HG03135 (cell line): ENCODE measurements around the gene TXNRD1.

ENCODE experiments used
- ATAC-seq: cut with Tn5 transposase; IDR thresholded peaks from one replicate; pipeline ENCODE4 v1.9.1; 2021; ENCODE audit warnings: mild to moderate bottlenecking, moderate library complexity; ENCODE audit not compliant: unreplicated experiment

The TXNRD1 gene

DNA sequence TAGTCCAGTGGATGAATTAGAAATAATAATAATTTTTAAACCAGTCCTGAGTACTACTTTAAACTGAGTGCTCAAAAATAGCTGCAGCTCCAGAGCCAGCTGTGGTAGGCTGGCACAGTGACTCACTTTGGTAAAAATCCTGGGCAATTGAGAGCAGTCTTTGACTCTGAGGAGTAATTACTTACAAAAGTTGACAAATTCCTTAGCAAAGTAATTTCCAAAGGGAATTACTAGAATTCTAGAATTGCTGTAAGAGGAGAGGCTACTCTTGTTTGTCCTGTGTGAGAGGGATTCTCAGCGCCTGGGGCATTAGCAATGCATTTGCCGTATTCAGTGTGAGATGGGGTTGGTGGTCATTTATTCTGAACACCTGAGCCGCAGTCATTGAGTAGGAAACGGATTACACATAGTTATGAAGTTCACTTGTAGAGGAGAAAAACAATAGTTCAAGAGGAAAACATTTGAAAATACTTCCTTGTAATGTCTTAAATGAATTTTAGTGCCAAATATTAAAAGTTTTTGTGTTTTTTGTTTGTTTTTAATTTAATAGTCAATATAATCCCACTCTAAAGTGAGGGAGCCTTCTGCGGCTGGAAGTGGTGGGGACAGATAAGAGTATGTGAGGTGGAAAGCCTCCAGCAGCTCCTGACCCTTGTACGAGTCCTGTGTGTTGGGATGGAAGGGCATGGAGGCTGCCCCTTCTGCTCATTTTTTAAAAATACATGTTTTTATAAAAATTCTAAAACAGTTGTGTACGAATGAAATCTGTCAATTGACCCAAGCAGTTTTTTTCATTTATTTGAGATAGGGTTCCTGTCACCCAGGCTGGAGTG lies 129.9 kb downstream of the TXNRD1 start:
- no peak for ATAC-seq

DNA sequence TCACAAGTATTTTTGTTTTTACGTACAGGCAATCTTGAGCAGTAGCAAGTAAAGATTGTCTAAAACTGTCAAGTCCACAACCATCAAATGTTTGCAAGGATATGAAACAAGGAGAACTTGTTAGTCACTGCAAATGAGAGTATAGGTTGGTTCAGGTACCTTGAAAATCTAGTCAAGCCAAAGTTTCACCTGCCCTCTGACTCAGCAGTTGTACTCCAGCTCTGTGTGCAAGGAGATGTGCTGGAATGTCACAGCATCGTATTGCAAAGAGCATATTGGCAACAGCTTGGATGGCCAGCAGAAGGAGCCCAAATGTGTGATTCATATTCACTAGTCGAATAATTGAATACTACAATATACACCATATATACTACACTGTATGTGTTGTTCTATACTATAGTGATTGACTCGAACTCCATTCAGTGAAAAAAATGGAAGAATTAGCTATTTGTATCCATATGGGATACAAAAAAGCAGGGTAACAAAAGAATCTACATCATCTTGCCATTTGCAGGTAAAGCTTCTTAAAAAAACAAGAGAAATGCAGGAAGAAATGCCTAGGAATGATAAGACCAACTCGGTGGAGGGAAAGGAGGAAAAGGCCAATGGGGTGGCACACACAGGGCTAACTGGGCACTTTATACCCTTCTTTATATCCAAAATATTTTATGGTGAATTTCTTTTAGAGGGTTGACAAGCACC lies 131.9 kb downstream of the TXNRD1 start:
- ATAC-seq: no peak

DNA sequence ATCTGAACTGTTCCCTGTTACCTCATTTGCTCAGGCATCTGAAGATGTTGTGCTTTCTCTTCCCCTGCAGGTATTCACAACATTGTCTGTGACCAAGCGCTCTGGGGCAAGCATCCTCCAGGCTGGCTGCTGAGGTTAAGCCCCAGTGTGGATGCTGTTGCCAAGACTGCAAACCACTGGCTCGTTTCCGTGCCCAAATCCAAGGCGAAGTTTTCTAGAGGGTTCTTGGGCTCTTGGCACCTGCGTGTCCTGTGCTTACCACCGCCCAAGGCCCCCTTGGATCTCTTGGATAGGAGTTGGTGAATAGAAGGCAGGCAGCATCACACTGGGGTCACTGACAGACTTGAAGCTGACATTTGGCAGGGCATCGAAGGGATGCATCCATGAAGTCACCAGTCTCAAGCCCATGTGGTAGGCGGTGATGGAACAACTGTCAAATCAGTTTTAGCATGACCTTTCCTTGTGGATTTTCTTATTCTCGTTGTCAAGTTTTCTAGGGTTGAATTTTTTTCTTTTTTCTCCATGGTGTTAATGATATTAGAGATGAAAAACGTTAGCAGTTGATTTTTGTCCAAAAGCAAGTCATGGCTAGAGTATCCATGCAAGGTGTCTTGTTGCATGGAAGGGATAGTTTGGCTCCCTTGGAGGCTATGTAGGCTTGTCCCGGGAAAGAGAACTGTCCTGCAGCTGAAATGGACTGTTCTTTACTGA lies 132.9 kb downstream of the TXNRD1 start:
- no peak for ATAC-seq

DNA sequence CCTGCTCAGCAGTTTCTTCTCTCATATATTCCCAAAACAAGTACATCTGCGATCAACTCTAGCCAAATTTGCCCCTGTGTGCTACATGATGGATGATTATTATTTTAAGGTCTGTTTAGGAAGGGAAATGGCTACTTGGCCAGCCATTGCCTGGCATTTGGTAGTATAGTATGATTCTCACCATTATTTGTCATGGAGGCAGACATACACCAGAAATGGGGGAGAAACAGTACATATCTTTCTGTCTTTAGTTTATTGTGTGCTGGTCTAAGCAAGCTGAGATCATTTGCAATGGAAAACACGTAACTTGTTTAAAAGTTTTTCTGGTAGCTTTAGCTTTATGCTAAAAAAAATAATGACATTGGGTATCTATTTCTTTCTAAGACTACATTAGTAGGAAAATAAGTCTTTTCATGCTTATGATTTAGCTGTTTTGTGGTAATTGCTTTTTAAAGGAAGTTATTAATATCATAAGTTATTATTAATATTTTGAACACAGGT lies 133.5 kb downstream of the TXNRD1 start:
- no peak for ATAC-seq

DNA sequence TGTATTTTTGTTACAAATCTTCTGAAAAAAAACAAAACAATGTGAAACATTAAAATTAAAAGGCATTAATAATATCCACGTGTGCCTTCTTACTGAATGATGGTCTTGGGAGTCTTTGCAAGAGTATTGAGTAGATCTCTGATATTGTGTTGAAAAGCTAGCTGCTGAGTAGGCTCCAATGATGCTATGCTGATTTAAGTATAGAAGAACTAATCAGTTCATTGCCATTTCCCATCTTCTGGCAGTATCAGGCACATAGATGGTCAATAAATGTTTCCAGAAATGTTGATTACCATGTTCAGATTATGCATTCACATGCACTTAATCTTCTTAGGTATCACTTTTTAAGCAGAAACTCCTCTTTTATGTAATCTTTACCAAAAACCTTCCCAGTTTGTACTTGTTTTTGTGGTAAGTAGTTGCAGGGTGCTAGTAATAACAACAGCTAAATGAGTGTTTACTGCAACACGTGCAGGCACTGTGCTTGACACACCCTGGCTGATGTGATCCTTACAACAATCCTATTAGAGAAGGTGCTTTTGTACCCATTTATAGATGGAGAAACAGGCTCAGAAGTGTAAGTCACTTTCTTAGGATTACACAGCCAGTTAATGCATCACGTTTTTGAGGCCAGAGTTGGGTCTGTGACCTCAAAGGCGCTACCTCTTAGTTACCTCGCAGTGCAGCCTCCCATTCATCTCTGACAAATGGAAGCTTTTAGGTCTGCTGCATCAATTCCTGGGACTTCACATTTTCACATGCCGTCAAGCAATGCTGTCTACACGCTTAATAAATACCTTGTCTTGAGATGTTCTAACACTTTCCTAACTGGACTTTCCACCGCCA lies 134.9 kb downstream of the TXNRD1 start:
- no peak for ATAC-seq

DNA sequence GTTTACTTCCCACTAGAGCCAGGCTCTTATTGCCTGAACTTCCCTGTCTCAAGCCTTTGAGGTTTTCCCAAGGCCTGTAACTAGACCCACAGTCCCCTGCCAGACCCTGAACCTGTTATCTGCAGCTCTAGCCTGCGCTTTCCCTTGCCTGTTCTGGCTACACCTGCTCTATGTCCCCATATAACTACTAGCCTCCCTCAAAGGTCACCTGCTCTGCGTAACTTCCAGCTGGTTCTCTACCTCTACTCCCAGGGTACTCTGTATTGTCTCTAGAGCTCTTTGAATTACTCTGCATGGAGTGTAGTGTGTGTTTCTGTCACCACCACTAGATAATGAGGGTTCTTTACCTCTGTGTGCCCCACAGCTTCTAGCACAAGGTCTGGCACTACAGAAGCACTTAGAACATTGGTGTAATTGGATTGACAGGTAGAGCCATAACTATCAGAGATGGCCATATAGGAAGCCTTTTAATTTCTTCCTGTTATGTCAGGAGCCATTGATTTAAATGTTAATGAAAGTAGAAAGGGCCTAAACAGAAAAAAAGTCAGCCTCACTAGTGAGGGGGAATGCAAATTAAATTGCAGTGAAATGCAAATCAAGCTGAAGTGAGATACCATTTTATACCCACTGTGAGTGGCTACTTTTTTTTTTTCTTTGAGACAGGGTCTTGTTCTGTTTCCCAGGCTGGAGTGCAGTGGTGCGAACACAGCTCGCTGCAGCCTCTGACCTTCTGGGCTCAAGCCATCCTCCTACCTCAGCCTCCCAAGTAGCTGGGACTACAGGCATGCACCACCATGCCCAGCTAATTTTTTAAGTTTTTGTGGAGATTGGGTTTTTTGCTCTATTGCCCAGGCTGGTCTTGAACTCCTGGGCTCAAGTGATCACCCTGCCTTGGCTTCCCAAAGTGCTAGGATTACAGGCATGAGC lies 135.7 kb downstream of the TXNRD1 start:
- ATAC-seq: no peak

DNA sequence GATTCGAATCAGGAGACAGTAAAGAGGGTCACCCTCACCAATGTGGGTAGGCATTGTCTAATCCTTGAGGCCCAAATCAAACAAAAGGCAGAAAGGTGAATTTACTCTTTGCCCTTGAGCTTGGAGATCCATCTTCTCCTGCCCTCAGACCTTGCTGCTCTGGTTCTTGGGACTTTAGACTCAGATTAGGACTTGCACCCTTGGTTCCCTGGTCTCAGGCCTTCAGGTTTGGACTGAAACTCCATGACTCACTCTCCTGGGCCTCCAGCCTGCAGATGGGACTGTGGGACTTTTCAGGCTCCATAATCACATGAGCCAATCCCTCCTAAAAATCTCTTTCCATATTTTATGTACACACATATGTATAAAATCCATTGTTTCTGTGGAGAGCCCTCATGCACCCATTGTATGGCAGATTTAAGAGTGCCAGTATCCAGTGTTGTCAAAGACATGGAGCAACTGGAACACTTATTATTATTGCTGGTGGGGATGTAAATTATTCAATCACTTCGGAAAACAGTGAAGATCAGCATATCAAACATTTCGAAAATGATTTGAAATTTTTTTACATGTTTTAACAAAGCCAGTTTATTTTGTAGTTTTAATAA lies 136.6 kb downstream of the TXNRD1 start:
- no peak for ATAC-seq

DNA sequence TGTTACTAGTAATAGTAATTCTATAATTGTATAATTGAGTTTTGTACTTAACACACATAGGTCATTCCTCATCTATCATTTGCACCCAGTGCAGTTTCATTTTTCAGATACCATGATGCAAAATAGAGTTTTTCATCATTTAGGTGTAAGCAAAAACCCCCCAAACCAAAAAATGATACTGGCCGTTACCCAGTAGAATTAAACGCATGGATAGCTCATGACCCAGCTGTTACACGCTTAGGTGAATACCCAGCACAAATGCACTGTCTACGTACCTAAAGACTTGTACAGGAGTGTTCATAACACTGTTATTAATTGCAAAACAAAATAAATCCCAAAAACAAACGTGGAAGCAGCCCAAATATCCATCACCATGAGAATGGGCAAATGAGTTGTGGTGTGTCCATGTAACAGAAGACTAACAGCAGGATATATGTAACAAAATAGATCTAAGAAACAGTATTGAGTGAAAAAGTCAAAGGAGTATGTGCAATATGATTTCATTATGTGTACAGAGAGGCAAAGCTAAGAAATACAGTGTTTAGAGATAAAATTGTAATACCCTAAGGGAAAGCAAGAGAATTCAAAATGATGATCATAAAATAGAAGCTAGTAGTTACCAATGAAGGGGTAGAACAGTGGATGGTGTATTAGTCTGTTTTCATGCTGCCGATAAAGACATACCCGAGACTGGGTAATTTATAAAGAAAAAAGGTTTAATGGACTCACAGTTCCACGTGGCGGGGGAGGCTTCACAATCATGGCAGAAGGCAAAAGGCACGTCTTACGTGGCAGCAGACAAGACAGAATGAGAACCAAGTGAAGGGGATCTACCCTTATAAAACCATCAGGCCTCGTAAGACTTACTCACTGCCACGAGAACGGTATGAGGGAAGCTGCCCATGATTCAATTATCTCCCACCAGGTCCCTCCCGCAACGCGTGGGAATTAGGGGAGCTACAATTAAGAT lies 137.7 kb downstream of the TXNRD1 start:
- ATAC-seq: no peak

DNA sequence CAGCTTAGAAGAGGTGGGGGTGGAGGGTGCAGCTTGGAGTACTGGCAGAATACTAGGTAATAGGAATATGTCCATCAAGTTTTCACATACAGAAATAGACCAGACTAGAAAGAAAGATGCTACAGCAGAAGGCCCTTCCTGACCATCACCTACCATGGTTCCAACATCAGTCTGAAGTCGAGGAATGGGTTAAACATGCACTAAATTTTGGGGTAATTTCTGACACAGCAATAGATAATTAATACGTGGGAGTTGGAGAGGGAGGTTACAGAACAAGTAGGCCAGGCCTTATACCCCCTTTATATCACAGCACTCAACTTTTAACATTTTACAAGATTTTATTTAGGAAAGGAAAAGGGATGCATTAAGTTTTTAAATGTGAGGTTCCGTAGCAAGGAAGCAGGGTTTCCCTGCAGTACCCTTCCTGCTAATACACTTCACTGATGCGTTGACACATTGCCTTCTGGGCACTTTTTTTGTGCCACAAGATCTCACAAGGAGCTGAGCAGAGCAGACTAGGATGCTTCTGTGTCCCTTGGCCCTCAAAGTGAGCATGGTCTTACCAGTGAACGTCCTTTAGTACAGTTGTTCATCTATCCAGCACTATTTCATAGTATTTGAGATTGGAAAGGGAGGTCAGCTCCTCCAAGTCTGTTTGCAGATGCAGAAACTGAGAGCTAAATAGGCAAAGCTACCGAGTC lies 138.7 kb downstream of the TXNRD1 start:
- ATAC-seq: no peak

DNA sequence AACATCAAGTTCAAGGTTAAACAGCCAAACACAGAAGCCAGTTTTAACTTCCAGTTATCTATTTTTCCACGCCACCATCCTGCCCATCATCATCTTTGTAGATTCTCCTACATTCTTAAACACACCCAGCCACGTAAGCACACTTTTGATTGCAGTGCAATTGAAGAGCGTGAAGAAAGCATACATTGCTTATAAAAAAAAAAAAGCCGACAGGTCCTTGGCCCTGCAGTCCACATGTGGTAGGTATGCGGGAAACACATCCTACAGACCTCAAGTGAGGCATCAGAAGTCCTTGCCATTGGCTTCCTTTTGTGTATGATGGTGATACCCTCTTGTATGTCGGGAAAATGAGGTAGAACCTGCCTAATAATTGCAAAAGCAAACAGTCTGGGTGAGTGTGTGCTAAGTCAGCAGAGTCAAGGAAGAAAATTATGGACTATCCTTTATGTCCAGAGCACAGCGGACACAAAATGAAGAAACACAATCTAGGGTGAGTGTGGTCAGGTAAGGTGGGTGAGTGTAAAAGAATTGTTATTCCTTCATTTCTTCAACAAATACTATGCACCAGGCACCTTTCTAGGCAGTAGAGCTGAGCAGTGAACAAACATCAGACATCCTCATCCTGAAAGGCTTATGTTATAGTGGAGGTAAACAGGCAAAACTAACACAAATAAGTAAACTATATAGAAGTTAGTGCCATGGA lies 139.4 kb downstream of the TXNRD1 start:
- no peak for ATAC-seq

DNA sequence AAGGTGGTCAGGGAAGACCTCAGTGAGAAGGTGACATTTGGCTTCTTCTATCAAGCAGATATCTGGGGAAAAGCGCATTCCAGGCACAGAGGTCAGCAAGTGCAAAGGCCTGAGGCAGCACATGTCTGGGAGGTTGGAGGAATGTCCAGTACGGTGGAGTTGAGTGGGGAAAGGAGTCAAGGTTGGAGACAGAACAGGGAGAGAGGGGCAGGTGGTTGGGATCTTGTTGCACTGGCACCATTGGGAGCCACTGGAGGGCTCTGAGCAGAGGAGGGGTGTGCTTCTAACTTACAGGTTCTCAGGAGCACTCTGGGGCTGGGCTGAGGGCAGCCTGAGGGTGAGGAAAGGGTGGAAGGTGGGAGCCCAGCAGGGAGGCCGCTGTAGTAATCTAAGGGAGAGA lies 140.1 kb downstream of the TXNRD1 start:
- no peak for ATAC-seq

DNA sequence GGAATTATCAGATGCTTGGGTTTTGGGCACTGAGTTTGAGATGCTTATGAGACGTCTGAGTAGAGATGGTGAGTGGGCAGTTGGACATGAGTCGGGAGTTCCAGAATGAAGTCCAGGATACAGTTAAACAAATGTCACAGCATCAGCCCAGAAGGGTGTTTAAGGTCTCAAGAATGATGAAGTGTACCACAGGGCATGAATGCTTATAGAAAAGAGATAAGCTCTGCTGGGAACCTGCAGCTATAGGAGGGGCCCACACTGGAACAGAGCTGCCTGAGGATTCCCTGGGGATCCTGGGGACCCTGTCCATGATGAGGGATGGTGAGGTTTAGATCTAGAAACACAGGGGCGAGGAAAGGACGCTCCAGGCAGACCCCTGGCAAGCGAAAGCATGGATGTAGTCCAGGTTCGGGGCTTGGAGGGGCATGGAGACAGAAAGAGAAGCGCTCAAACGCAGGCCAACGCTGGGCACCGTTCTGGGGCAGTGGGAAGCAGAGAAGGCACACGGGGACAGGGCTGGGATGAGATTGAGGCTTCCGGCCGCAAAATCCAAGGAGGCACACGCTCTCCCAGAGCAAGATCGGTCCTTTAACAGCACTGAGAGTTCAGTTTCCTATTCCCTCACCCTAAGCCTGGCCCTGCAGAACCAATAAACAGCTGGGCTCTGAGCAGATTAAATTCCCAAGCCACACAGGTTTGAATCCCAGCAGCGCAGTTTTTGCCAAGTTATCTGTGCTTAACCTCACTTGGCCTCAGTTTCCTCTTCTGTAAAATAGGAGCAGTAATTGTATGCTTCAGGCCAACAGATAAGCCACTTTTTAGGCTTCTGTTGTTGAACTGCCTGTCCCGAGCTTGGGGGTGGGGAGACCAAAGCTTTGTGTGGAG lies 140.9 kb downstream of the TXNRD1 start:
- ATAC-seq: no peak

DNA sequence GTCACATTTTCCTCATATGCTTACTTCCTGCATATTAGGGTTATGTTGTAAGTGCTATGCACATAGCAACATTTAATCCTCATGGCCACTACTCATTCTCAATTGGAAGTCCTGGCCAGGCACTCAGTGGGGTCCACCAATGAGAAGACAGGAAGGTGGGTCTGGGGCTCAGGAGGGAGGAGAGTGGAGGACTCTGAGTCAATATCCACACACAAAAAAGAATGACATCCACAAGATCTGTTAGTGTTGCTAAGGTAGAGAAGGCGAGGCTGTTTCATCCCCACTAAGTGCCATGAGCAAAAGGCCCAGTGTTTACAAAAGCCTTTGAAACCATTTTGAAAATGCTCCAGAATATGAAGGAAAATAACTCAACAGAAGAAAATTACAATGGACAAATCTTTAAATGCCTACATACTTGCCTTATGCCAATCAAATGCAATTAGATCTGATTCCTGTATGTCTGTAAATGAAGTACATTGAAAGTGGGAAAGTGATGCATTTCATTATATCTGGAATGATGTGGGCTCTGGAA lies 141.9 kb downstream of the TXNRD1 start:
- no peak for ATAC-seq

DNA sequence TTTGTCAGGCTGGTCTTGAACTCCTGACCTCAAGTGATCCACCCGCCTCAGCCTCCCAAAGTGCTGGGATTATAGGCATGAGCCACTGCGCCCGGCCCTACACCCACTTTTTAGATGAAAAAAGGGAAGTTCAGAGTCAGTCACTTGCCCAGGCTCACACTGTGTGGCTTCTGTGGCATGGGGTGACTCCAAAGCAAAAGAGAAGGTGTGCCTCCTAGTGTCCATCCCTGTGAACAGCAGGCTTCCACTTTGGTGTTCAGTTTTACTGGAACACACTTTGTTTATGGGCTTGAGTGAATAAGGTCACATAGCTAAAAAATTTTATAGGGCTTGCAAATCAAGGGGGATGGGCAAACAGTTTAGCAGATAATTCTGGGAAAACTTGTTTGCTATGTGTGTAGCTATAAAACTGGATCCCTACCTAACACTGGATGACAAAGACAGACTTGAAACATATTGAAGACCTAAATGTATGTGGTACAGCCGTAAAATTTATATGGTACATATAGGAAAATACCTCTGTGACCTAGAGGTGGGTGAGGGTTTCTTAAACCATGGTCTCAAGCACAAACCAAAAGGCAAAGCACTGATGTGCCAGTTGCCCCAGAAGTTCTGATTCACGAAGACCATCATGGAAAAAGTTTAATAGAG lies 142.9 kb downstream of the TXNRD1 start:
- ATAC-seq: no peak

DNA sequence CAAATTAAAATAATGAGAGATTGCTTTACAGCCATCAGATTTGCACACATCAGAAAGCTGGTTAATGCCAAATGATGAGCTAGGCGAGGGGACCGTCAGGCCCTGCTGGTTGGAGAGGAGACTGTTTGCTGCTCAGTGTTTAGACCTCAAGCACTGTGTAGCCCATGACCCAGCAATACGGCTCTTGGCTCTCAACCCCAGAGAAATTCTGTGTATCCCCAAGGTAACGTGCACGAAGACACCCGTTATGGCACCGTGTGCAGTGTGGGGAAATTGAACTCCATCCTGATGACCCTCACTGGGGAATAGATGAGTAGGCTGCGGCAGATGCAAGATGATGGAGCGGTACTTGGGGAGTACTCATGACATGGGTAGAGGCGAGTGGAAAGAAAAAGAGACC lies 143.6 kb downstream of the TXNRD1 start:
- ATAC-seq: no peak
